Measurements from ENCODE around the gene MED15. TPM values are rescaled to one million over a fixed set of nuclear protein-coding genes. Genes with fewer than 3 reads are reported as not detected.
A peak's percentile ranks its signal among the peaks of the same experiment; 100 is the strongest.

Gene MED15
- total RNA-seq, 4 donors from 2014 or later = 37.5 to 69.4 (median 52.7) TPM

GRCh38 chr22:20463324-20464095 is 43.9 kb upstream of the MED15 start:
- ATAC-seq (peak; percentile 79 to 88), DNase-seq (peak; percentile 19 to 60)
- intact Hi-C loops (cut with DNase I; ENCODE audit: low total_unique reads) = no loop called here
- Histone ChIP-seq H3K27ac (peak overlapping the region in 3 of 4 donors; percentile 36 to 58 (median 46)), H3K36me3 (peaks cover 0 to 9% of the 10 kb centered on the region in 2 donors), H3K9me3 (no peaks in the 10 kb centered on the region), H3K4me3 (no peak overlapping the region), H3K4me1 (peaks cover 13 to 17% of the 10 kb centered on the region in 2 donors), H3K27me3 (no peaks in the 10 kb centered on the region)
- in situ Hi-C loops (cut with MboI; ENCODE audit: low sequenced_read_pairs in 4 of 4) = loop anchor here in 2 of 4 donors (10.0 to 25.0 kb wide), 2 partner anchors 49 to 224 kb away; no protein-coding TSS in a partner anchor
- TF ChIP-seq, protein P1, sequence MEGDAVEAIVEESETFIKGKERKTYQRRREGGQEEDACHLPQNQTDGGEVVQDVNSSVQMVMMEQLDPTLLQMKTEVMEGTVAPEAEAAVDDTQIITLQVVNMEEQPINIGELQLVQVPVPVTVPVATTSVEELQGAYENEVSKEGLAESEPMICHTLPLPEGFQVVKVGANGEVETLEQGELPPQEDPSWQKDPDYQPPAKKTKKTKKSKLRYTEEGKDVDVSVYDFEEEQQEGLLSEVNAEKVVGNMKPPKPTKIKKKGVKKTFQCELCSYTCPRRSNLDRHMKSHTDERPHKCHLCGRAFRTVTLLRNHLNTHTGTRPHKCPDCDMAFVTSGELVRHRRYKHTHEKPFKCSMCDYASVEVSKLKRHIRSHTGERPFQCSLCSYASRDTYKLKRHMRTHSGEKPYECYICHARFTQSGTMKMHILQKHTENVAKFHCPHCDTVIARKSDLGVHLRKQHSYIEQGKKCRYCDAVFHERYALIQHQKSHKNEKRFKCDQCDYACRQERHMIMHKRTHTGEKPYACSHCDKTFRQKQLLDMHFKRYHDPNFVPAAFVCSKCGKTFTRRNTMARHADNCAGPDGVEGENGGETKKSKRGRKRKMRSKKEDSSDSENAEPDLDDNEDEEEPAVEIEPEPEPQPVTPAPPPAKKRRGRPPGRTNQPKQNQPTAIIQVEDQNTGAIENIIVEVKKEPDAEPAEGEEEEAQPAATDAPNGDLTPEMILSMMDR (IDR thresholded peaks at IDR 0.05 in 4 of 5, conservative IDR thresholded peaks at IDR 0.05 in 1 of 5) = no peak
- TF ChIP-seq POLR2A (IDR thresholded peaks at IDR 0.05) = no peak

DNA sequence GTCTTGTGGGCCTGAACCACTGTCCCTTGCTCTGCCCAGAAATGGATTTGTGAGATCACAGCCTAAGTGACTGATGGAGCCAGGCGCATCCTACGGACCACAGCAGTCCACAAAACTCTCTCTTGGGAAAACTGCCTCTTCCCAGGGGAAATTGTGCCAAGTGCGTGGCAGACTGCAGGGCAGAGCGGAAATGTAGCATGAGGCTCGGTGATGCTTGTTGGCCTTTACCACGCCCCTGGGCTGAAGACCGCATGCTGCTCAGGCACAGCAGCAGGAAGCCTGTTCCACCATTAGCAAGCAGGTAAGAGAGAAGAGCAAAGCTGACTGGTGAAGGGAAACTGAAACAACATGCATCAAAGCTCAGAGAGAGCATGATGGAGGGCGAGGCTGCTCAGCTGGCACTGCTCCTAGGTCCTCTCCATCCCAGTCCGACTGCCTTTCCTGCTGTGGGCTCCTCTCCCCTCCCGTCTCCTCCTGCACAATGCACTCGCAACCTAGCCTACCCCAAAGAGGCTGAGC is 43.3 kb upstream of the MED15 start:
- no peak for ATAC-seq
- DNase-seq = no peak
- TF ChIP-seq POLR2A (IDR thresholded peaks at IDR 0.05) = no peak
- TF ChIP-seq, protein P1 (IDR thresholded peaks at IDR 0.05 in 4 of 5, conservative IDR thresholded peaks at IDR 0.05 in 1 of 5) = no peak
- Histone ChIP-seq H3K4me1 (peaks cover 13 to 17% of the 10 kb centered on the region in 2 donors), H3K36me3 (peaks cover 0 to 12% of the 10 kb centered on the region in 2 donors), H3K27ac (no peak overlapping the region), H3K27me3 (no peaks in the 10 kb centered on the region), H3K4me3 (no peak overlapping the region), H3K9me3 (no peaks in the 10 kb centered on the region)
- in situ Hi-C loops (cut with MboI; ENCODE audit: low sequenced_read_pairs in 4 of 4) (loop anchor here in 2 of 4 donors (10.0 to 25.0 kb wide), 2 partner anchors 49 to 223 kb away; no protein-coding TSS in a partner anchor), intact Hi-C loops (cut with DNase I; ENCODE audit: low total_unique reads) (no loop called here)

- H3K4me3 ChIP-seq = no peak overlapping the region
- no peaks in the 10 kb centered on the region for H3K9me3 ChIP-seq
- no peaks in the 10 kb centered on the region for H3K27me3 ChIP-seq
- peaks cover 13 to 17% of the 10 kb centered on the region in 2 donors for H3K4me1 ChIP-seq
- no peak for TF ChIP-seq POLR2A (IDR thresholded peaks at IDR 0.05)
- TF ChIP-seq, protein P1 (IDR thresholded peaks at IDR 0.05 in 4 of 5, conservative IDR thresholded peaks at IDR 0.05 in 1 of 5) = no peak
- H3K36me3 ChIP-seq = peaks cover 0 to 13% of the 10 kb centered on the region in 2 donors
- in situ Hi-C loops (cut with MboI; ENCODE audit: low sequenced_read_pairs in 4 of 4) (loop anchor here in 2 of 4 donors (10.0 to 25.0 kb wide), 2 partner anchors 50 to 222 kb away; no protein-coding TSS in a partner anchor), intact Hi-C loops (cut with DNase I; ENCODE audit: low total_unique reads) (no loop called here)
- no peak overlapping the region for H3K27ac ChIP-seq
- ATAC-seq = no peak
- no peak for DNase-seq
Measured at GRCh38 chr22:20464912-20465758, 42.3 kb upstream of the MED15 start.

GRCh38 chr22:20465759-20466077 is 41.7 kb upstream of the MED15 start:
- no peak for TF ChIP-seq POLR2A (IDR thresholded peaks at IDR 0.05)
- TF ChIP-seq, protein P1 (IDR thresholded peaks at IDR 0.05 in 4 of 5, conservative IDR thresholded peaks at IDR 0.05 in 1 of 5) = no peak
- no peaks in the 10 kb centered on the region for H3K9me3 ChIP-seq
- DNase-seq (no peak), ATAC-seq (no peak)
- H3K27ac ChIP-seq = no peak overlapping the region
- no peak overlapping the region for H3K4me3 ChIP-seq
- H3K27me3 ChIP-seq = no peaks in the 10 kb centered on the region
- H3K4me1 ChIP-seq = peaks cover 13 to 17% of the 10 kb centered on the region in 2 donors
- H3K36me3 ChIP-seq = peaks cover 0 to 13% of the 10 kb centered on the region in 2 donors
- intact Hi-C loops (cut with DNase I; ENCODE audit: low total_unique reads) = no loop called here
- in situ Hi-C loops (cut with MboI; ENCODE audit: low sequenced_read_pairs in 4 of 4) = loop anchor here in 2 of 4 donors (10.0 to 25.0 kb wide), 2 partner anchors 51 to 222 kb away; no protein-coding TSS in a partner anchor

Data from gastrocnemius medialis (tissue), 4 donors.